Hepatocyte (in vitro differentiated cells): ENCODE data around the gene PIGK. TPM values are rescaled to one million over a fixed set of nuclear protein-coding genes. Genes with fewer than 3 reads are reported as not detected.

Experiments
- DNase-seq: peaks from one replicate; pipeline ENCODE4 v3.0.0-alpha.2; 2016; ENCODE audit warnings: low spot score
- H2AFZ ChIP-seq: fragments of 200-600 bp; sonication (generic); 2 replicates; pipeline ENCODE4 v1.6.0; 2016; ENCODE audit warnings: antibody characterized with exemption, mild to moderate bottlenecking
- H3K27ac ChIP-seq: fragments of 200-600 bp; sonication (generic); 2 replicates; pipeline ENCODE4 v1.5.1; 2016; ENCODE audit warnings: mild to moderate bottlenecking
- H3K27me3 ChIP-seq: fragments of 200-600 bp; sonication (generic); 2 replicates; pipeline ENCODE4 v1.6.1; 2016
- H3K36me3 ChIP-seq: fragments of 200-600 bp; sonication (generic); replicated peaks from 2 replicates; pipeline ENCODE4 v1.5.1; 2016; ENCODE audit warnings: low read depth; ENCODE audit not compliant: insufficient read depth
- H3K4me1 ChIP-seq: fragments of 200-600 bp; sonication (generic); 2 replicates; pipeline ENCODE4 v1.5.1; 2016; ENCODE audit warnings: mild to moderate bottlenecking, moderate library complexity; ENCODE audit not compliant: insufficient read depth
- H3K4me2 ChIP-seq: fragments of 200-600 bp; sonication (generic); 2 replicates; pipeline ENCODE4 v1.6.0; 2016
- H3K4me3 ChIP-seq: fragments of 200-600 bp; sonication (generic); 2 replicates; pipeline ENCODE4 v1.5.1; 2016; ENCODE audit warnings: mild to moderate bottlenecking
- H3K79me2 ChIP-seq: fragments of 200-600 bp; sonication (generic); 2 replicates; pipeline ENCODE4 v1.6.0; 2017; ENCODE audit warnings: mild to moderate bottlenecking
- H3K9me2 ChIP-seq: fragments of 200-600 bp; sonication (generic); replicated peaks from 2 replicates; pipeline ENCODE4 v1.6.0; 2017; ENCODE audit warnings: mild to moderate bottlenecking; ENCODE audit not compliant: insufficient read depth
- H3K9me3 ChIP-seq: fragments of 200-600 bp; sonication (generic); 2 replicates; pipeline ENCODE4 v1.5.1; 2016; ENCODE audit warnings: low read depth, mild to moderate bottlenecking
- H4K20me1 ChIP-seq: fragments of 200-600 bp; sonication (generic); 2 replicates; pipeline ENCODE4 v1.6.0; 2016; ENCODE audit warnings: mild to moderate bottlenecking; ENCODE audit not compliant: insufficient read depth, poor library complexity, severe bottlenecking
- CTCF ChIP-seq: fragments of 200-600 bp; sonication (generic); IDR thresholded peaks from 2 replicates; pipeline ENCODE4 v1.5.1; 2016; ENCODE audit warnings: antibody characterized with exemption, mild to moderate bottlenecking; ENCODE audit not compliant: poor library complexity
- EZH2 ChIP-seq: fragments of 200-600 bp; sonication (generic); IDR thresholded peaks from 2 replicates; pipeline ENCODE4 v1.6.1; 2016; ENCODE audit warnings: antibody characterized with exemption, mild to moderate bottlenecking, borderline replicate concordance
- EZH2phosphoT487 ChIP-seq: fragments of 200-600 bp; sonication (generic); IDR thresholded peaks from one replicate; pipeline ENCODE4 v1.6.1; 2018; ENCODE audit warnings: antibody characterized with exemption, mild to moderate bottlenecking, low read depth, moderate library complexity; ENCODE audit not compliant: unreplicated experiment, severe bottlenecking
- WGBS: methylation state at CpG from one replicate; pipeline ENCODE4 v1.1.6; 2016; ENCODE audit warnings: low lambda C conversion rate; ENCODE audit errors: missing lambda C conversion rate; 5-methylcytosine and 5-hydroxymethylcytosine counted together
- polyA plus RNA-seq: library from polyadenylated mRNA; unstranded; fragments of >200 nt; fragmentation: Nextera tagmentation; extraction: Ambion mirVana; gene quantifications from 2 replicates; pipeline ENCODE4 v1.2.1, GENCODE V29; 2016
- total RNA-seq: library from RNA; depleted of rRNA; stranded (reverse); fragments of >200 nt; gene quantifications from 2 replicates; pipeline ENCODE4 v1.2.3, GENCODE V29; 2014

The PIGK gene
- total and polyA plus RNA-seq, 2 experiments from 2014 or later, result 19.4 to 37.1 TPM

GRCh38 chr1:77103486-77103885 lies 115.7 kb downstream of the PIGK start:
- Histone ChIP-seq H3K9me2 (no peaks in the 10 kb centered on the region), H3K4me1 (no peaks in the 10 kb centered on the region), H3K27me3 (no peaks in the 10 kb centered on the region), H3K4me2 (no peak overlapping the region), H4K20me1 (no peaks in the 10 kb centered on the region), H3K79me2 (no peaks in the 10 kb centered on the region), H3K27ac (no peak overlapping the region), H2AFZ (no peak overlapping the region), H3K9me3 (no peaks in the 10 kb centered on the region), H3K36me3 (no peaks in the 10 kb centered on the region), H3K4me3 (no peak overlapping the region)
- TF ChIP-seq EZH2phosphoT487, result no peak
- no peak for TF ChIP-seq CTCF
- TF ChIP-seq EZH2, result no peak
- no peak for DNase-seq
- WGBS, result 74% methylated on average over 4 of the region's 4 CpGs

- no peaks in the 10 kb centered on the region for H3K4me1 ChIP-seq
- no peaks in the 10 kb centered on the region for H3K9me2 ChIP-seq
- no peaks in the 10 kb centered on the region for H3K79me2 ChIP-seq
- WGBS, result 90% methylated on average over 1 of the region's 1 CpG
- no peaks in the 10 kb centered on the region for H3K27me3 ChIP-seq
- no peak overlapping the region for H3K4me2 ChIP-seq
- no peak overlapping the region for H3K27ac ChIP-seq
- H3K9me3 ChIP-seq, result no peaks in the 10 kb centered on the region
- no peak for DNase-seq
- no peak overlapping the region for H3K4me3 ChIP-seq
- H2AFZ ChIP-seq, result no peak overlapping the region
- no peaks in the 10 kb centered on the region for H4K20me1 ChIP-seq
- TF ChIP-seq EZH2 (no peak), CTCF (no peak), EZH2phosphoT487 (no peak)
- H3K36me3 ChIP-seq, result no peaks in the 10 kb centered on the region
Measured at GRCh38 chr1:77100875-77101274, 118.4 kb downstream of the PIGK start.

GRCh38 chr1:77096496-77097255 lies 122.6 kb downstream of the PIGK start:
- no peak overlapping the region for H3K27ac ChIP-seq
- H3K79me2 ChIP-seq, result no peaks in the 10 kb centered on the region
- 93% methylated on average over 9 of the region's 9 CpGs for WGBS
- DNase-seq, result no peak
- no peaks in the 10 kb centered on the region for H3K9me3 ChIP-seq
- no peaks in the 10 kb centered on the region for H3K36me3 ChIP-seq
- no peaks in the 10 kb centered on the region for H3K9me2 ChIP-seq
- TF ChIP-seq CTCF (no peak), EZH2phosphoT487 (no peak), EZH2 (no peak)
- no peaks in the 10 kb centered on the region for H3K27me3 ChIP-seq
- no peak overlapping the region for H3K4me3 ChIP-seq
- no peaks in the 10 kb centered on the region for H3K4me1 ChIP-seq
- no peak overlapping the region for H2AFZ ChIP-seq
- no peaks in the 10 kb centered on the region for H4K20me1 ChIP-seq
- no peak overlapping the region for H3K4me2 ChIP-seq
